Germinal center (tissue), 1 donor: Measurements from ENCODE around the gene PTRHD1.
"Not testable (repeated sequence)": the region's sequence is repeated elsewhere in the genome, so short reads cannot be mapped to it uniquely, and the experiment has no call there.

Experiments
- DNase-seq: peaks from one replicate; pipeline ENCODE4 v3.0.0; 2012; ENCODE audit warnings: mixed read lengths, low spot score

Gene PTRHD1

DNA sequence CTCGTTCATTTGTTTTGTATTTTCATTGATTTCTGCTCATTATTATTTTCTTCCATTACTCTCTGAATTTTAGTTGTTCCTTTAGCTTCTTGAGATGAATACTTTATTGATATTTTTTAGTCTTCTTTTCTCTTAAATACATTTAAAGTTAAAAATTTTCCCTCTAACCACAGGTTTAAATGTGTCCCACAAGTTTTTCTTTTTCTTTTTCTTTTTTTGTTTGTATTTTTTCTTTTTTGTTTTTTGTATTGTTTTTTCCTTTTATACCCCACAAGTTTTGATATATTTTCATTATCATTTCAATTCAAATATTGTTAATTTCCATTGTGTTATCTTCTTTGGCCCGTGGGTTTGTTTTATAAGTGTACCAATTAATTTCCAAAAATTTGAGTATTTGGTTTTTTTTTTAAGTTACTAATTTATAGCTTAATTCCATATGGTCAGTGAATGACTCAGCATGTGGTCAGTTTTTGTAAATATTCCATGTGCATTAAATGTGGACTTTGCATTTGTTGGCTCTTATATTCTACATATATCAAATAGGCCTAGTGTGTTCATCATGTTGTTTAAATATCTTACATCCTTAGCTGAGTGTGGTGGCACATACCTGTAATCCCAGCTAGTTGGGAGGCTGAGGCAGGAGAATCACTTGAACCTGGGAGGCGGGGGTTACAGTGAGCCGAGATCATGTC is 16.3 kb upstream of the PTRHD1 start:
- DNase-seq, result no peak

DNA sequence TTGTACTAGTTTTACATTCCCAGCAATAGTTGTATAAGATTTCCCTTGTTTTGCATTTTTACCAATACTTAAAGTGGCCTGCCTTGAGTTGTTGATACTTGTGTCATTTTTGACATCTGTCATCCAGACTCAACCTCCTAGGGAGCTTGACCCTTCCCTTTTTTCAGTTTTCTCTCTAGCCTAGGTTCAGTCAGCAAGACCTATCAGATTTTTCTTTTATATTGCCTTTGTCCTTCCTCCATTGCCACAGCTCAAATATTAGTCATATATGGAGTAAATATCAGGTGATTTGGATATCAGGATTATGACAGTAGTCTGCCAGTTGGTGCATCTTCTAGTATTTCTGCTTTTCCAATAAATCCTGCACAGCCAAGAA is 13.5 kb upstream of the PTRHD1 start:
- no peak for DNase-seq

- not testable (repeated sequence) for DNase-seq
Observed at GRCh38 chr2:24805811-24806660, 12.8 kb upstream of the PTRHD1 start.

DNA sequence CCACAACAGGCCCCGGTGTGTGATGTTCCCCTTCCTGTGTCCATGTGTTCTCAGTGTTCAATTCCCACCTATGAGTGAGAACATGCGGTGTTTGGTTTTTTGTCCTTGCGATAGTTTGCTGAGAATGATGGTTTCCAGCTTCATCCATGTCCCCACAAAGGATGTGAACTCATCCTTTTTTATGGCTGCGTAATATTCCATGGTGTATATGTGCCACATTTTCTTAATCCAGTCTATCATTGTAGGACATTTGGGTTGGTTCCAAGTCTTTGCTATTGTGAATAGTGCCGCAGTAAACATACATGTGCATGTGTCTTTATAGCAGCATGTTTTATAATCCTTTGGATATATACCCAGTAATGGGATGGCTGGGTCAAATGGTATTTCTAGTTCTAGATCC is 7.3 kb upstream of the PTRHD1 start:
- not testable (repeated sequence) for DNase-seq

- DNase-seq, result no peak
Observed at GRCh38 chr2:24797644-24798043, 4.5 kb upstream of the PTRHD1 start.

- DNase-seq, result peak; percentile 8
Observed at GRCh38 chr2:24793761-24794435, 707 bp upstream of the PTRHD1 start.

DNA sequence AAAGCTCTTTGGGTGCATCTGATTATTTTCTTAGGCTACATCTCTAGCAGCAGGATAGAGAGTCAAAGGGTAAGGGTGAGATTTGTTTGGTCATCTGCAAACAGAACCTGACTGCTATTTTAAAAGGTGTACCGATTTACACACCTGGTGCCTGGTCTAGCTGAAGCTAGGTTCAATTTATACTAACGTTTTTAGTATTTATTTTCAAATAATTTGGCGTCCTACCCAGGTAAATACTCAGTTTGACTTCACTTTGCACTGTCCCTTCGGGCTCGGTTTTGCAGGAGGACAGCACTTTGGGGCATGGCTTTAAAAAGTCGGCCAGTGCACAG is 683 bp downstream of the PTRHD1 start:
- no peak for DNase-seq

- no peak for DNase-seq
Observed at GRCh38 chr2:24791452-24791851, 1.7 kb downstream of the PTRHD1 start.

GRCh38 chr2:24788816-24789215 is 4.4 kb downstream of the PTRHD1 start:
- DNase-seq, result no peak

DNA sequence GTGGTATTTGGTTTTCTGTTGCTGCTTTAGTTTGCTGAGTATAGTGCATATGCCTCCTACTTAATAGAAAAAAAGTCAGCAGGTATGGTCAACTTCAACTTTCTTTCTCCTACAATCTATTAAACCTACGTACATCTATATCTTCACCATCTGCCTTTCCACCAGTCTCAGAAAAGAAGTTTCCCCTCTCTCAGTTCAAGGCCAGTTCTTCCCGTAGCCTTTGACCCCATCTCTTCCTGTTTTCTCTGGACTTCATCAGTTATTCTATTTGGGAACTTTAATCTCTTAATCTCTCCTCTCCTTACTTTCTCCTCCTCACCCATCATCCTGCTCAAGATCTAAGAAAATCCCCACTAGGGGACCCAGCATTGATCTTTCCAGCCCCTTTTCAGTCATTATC is 5.7 kb downstream of the PTRHD1 start:
- no peak for DNase-seq

DNA sequence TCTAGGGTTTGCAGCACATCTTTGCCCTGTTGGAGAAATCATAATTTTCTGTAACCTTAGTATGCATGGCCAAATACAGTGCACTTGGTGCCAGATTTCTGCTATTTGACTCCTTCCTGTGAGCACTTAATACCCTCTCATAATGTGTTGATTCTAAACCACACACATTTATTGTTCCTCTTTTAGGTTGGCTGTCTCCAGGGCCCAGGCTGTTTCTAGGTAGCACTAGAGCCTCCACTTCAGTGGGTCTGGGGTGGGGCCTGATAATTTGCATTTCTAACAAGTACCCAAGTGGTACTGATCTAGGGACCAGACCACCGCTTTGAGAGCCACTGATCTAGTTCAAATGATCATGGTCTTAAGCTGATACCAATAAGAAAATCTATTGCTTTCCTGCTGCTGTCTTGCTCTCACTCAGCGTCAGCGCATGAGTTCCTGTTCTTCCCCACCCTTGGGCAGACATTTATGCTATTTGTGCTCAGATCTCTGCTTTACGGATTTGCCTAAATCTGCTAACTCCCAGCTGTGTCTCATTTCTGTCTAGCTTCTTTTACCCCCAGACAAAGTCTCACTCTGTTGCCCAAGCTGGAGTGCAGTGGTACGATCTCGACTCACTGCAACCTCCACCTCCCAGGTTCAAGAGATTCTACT is 7.4 kb downstream of the PTRHD1 start:
- peak; percentile 62 for DNase-seq

GRCh38 chr2:24783641-24784040 is 9.6 kb downstream of the PTRHD1 start:
- no peak for DNase-seq

DNA sequence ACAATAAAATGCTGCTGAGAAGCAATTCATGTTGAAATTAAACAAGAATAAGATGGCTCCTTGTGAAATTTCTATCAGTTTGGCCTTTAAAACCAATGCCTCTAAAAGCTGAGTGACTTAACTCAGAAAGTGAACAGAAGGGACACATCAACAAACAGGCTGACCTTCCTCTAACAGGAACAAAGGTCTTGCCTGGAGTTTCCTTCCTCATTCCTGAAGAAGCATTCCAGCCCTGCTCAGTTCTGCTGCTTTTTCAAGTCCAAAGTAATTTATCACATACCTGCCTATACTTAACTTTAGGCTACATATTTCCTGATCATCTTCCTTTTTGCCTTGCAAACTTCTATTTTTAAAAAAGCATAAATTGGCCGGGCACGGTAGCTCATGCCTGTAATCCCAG is 14.1 kb downstream of the PTRHD1 start:
- no peak for DNase-seq

DNA sequence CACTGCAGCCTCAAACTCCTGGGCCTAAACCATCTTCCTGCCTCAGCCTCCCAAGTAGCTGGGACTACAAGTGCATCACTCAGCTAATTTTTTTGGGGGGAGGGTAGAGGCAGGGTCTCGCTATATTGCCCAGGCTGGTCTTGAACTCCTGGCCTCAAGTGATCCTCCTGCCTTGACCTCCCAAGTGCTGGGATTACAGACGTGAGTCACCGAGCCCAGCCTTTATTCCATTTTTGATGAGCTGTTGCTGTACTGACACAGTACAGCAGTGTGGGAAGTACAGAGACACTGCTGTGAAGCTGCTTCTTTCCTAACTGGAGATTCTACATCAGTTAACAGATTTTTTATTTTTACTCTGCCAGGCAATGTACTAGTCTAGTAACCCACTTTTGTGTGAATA is 18.8 kb downstream of the PTRHD1 start:
- DNase-seq, result no peak

DNA sequence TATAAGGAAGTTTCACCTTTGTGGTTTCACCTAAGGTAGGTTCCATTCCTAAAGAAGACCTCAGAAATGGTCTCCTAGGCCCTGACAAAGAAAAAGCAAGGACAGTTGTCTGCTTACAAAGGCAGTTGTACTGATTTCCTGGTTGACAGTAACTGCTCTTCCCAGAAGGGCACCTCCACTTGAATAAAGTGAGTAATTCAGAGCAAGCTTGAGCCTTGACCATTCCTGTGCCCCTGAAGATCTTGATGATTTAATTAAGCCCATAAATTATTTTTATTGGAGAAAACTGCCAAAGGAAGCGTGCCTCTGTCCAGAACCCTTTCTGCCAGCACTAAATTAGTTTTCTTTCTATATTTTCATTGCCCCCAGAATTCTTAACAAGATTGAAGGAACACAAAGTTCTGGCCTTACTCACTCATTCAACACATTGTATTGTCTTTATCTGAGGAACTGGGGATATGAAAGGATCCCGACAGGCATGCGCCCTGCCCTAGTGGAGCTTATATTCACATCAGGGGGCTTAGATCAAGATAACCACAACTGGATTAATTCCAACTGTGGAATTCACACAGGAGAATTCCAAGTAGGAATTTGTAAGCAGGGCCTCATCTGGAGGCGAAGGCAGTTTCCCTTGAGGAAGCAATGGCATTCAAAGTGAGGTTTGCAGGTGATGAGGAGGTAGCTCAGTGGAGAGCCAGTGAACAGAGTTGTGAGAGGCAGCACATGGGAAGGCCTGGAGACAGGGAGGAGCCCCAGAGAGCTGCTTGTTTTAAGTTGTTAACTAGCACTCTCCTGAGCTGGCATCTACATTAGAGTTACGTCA is 21.2 kb downstream of the PTRHD1 start:
- no peak for DNase-seq

DNA sequence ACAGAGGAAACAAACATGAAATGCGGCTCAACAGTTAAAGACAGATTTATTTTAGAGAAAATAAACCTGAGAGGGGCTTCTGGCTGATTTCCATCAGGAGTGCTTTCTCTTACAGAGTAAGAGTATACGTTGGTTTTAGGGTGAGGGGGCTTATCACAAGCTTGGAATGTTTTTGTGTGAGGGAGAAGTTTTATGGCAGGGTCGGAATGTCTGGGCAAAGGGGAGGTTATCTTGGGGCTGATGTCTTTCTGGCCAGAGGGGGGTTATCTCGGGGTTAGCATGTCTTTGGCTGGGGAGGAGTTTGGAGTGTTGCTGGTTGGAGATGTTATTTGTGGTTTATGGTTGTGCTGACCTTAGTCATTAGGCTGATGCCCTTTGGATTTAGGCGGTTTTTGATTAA is 22.1 kb downstream of the PTRHD1 start:
- DNase-seq, result no peak

DNA sequence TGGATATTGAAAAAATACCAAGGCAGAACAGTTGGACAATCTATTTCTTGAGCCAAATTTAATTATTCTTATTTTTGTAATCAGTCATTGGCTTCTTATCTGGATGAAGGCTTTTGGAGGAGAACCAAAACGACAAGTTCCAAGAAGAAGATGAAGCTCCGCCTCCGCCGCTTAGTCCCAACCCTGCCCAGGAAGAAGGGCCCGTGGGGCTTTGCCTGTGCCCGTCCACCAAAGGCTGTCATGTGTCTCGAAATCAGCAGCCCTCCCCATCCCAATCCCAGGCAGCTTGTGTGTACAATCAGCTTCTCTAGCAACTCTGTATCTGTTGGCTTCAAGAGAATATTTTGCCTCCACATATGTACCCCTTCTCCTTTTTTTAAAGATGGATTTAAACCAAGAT is 24.6 kb downstream of the PTRHD1 start:
- DNase-seq, result no peak

DNA sequence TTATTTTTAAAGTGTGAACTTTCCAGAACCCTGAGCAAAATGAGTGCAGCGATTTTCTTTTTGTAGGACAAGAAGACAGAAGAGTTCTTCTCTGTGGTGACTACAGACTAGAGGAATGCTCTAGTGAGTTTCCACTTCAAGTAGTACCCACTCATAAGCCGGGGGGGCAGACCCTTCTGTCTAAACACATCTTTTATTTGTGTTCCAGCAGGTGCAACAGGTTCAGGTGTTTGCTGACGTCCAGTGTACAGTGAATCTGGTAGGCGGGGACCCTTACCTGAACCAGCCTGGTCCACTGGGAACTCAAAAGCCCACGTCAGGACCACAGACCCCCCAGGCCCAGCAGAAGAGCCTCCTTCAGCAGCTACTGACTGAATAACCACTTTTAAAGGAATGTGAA is 25.2 kb downstream of the PTRHD1 start:
- no peak for DNase-seq

DNA sequence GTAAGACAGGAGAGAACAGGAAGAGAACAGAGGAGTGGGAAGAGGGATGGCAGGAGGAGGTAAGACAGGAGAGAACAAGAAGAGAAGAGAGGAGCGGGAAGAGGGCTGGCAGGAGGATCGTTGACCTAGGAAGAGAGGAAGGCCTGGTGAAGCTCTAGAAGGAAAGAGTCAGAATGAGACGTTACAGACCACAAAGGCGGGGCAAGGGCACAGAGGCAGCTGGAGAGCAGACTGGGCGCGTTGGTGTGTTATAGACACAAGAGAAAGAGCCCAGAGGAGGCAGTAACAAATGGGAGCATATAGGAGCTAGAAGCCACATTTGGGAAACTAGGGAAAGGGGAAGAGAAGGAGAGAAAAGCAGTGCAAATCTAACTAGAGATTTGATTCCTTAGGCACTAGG is 26.6 kb downstream of the PTRHD1 start:
- no peak for DNase-seq

DNA sequence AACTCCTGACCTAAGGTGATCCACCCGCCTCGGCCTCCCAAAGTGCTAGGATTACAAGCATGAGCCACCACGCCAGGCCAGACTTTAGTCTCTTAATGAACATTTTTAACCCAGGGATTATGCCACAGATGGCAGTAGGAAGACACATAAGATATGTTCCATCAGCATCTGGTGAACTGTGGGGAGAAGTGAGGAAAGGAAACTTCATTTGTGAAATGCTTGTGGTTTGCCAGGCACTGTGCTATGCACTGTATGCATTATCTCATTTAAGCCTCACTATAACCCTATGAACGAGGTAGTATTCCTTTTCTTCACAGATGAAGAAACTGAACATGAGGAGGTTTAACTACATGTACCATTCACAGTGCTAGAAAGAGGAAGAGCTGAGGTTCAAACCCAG is 29.3 kb downstream of the PTRHD1 start:
- no peak for DNase-seq

DNA sequence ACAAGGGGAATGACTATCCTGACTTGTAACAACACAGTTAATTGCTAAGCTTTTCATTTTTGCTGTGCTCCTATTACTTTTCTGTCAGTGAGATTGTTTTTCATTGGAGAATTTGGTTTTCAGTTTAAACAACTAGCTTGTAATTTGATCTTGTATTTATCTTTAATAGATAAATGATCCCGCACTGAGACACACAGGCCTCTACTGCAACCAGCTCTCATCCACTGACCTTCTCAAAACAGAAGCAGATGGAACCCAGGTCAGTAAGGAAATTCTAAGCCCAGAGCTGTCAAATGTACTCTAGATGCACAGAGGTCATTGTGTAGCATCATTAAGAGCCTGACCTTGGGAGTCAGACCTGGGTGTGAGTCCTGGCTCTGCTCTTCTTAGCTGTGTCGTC is 30.7 kb downstream of the PTRHD1 start:
- DNase-seq, result no peak

DNA sequence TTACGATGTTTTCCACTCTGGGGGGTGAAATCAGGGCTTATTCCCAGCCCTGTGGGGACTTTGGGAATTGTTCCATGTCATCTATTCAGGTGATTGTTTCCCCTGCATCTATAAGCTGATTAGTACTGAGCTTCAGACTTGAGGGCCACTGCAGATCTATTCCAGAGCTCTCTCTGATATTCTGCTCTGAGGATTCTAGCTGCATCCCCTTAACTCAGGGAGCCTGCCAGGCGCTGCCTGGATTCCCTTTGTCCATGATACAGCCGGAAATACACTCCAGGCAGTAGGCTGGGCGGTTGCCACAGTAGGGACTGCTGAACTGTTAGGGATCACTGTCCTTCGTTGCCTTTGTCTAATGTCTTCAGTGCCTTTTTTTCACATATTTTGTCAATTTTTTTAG is 31.3 kb downstream of the PTRHD1 start:
- no peak for DNase-seq
